Measurements from ENCODE around the gene SRPX2. TPM values are rescaled to one million over a fixed set of nuclear protein-coding genes. Genes with fewer than 3 reads are reported as not detected.
A peak's percentile ranks its signal among the peaks of the same experiment; 100 is the strongest.

Gene SRPX2, protein sequence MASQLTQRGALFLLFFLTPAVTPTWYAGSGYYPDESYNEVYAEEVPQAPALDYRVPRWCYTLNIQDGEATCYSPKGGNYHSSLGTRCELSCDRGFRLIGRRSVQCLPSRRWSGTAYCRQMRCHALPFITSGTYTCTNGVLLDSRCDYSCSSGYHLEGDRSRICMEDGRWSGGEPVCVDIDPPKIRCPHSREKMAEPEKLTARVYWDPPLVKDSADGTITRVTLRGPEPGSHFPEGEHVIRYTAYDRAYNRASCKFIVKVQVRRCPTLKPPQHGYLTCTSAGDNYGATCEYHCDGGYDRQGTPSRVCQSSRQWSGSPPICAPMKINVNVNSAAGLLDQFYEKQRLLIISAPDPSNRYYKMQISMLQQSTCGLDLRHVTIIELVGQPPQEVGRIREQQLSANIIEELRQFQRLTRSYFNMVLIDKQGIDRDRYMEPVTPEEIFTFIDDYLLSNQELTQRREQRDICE
- total RNA-seq, result 10 to 100 TPM; 29.8 to 57.3 (median 39.6) TPM

DNA sequence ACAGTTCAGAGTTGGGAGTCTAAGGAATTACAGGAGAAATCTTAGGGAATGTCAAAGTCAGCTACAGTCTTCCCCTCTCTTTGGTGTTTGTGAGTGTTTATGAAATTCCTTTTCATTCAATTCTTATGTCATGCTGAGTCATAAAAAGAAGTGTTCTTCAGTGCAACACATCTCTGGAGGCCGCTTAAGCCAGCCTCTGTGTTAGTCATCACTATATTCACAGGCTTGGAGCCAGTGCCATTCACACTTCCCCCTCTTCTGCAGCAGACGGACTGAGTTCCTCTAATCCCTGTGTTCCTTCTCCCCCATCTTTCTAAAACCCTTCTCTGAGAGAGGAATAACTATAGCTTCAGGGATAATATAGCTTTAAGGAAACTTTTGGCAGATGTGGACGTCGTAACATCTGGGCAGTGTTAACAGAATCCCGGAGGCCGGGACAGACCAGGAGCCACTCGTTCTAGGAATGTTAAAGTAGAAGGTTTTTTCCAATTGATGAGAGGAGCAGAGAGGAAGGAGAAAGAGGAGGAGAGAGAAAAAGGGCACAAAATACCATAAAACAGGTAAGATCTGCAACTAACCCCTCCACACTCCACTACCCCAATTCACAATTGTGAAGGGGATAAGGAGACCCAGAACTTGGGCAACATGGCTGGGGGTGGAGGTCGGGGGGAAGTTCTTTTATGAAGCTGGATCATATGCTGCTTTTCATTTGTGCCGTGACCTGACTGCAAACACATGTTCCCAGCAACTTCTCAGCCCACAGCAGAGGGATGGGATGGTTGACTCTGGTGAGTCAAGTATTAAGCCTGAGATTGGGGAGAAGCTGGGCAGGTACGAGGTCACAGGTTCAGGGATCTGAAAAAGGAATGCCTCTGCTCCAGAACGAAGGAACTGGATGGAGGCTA is at the start of gene SRPX2:
SRPX2 (plus strand) TSS at position 244 of the 905 bp plus-strand sequence. CDS start 2,124 bp downstream, outside the sequence.
- WGBS, result 38% methylated on average over 11 of the region's 11 CpGs
- Histone ChIP-seq H3K9me3 (no peaks in the 10 kb centered on the region), H3K36me3 (no peaks in the 10 kb centered on the region), H3K4me3 (peak within 1 kb of the TSS; percentile 34 to 52 (median 39)), H3K27ac (replicated peaks in 1 of 4) (peak within 1 kb of the TSS; percentile 61 to 77 (median 62)), H3K27me3 (no peaks in the 10 kb centered on the region), H3K4me1 (peaks cover 0 to 22% (median 7%) of the 10 kb centered on the region in 4 donors)
- TF ChIP-seq POLR2AphosphoS5 (IDR thresholded peaks at IDR 0.05), result peak; percentile 52 to 86
- no peak for TF ChIP-seq POLR2A (IDR thresholded peaks at IDR 0.05; ENCODE audit: low read depth)
- TF ChIP-seq, protein P1, sequence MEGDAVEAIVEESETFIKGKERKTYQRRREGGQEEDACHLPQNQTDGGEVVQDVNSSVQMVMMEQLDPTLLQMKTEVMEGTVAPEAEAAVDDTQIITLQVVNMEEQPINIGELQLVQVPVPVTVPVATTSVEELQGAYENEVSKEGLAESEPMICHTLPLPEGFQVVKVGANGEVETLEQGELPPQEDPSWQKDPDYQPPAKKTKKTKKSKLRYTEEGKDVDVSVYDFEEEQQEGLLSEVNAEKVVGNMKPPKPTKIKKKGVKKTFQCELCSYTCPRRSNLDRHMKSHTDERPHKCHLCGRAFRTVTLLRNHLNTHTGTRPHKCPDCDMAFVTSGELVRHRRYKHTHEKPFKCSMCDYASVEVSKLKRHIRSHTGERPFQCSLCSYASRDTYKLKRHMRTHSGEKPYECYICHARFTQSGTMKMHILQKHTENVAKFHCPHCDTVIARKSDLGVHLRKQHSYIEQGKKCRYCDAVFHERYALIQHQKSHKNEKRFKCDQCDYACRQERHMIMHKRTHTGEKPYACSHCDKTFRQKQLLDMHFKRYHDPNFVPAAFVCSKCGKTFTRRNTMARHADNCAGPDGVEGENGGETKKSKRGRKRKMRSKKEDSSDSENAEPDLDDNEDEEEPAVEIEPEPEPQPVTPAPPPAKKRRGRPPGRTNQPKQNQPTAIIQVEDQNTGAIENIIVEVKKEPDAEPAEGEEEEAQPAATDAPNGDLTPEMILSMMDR (IDR thresholded peaks at IDR 0.05), result no peak
- TF ChIP-seq EP300 (IDR thresholded peaks at IDR 0.05), result no peak
- no peak for DNase-seq (ENCODE audit: extremely low spot score)
- intact Hi-C loops (cut with DNase I), result no loop called here

DNA sequence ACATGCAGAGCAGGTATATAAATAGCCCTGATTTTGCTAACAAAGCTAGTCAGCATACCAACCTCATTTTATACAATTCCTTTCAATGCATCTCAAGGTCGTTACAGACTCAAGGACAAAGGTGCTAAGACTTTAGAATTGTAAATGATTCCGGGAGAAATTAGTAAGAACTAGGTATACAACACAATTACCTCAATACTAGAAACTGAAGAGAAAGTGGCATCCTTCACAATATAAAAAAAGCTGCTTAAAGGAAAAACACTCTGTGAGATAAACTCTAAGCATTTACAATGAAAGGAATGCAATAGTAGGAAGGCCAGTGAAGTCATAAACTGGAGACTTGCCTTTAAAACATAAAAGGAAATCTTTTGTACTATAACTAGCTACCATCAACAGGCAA is 47.4 kb upstream of the SRPX2 start:
- Histone ChIP-seq H3K36me3 (no peaks in the 10 kb centered on the region), H3K4me3 (no peak overlapping the region), H3K27me3 (no peaks in the 10 kb centered on the region), H3K27ac (replicated peaks in 1 of 4) (no peak overlapping the region), H3K9me3 (no peaks in the 10 kb centered on the region), H3K4me1 (peaks cover 0 to 7% (median 0%) of the 10 kb centered on the region in 4 donors)
- TF ChIP-seq EP300 (IDR thresholded peaks at IDR 0.05) (no peak), POLR2A (IDR thresholded peaks at IDR 0.05; ENCODE audit: low read depth) (no peak), POLR2AphosphoS5 (IDR thresholded peaks at IDR 0.05) (no peak)
- TF ChIP-seq, protein P1 (IDR thresholded peaks at IDR 0.05), result no peak
- 52% methylated on average over 2 of the region's 2 CpGs for WGBS
- intact Hi-C loops (cut with DNase I), result no loop called here
- DNase-seq (ENCODE audit: extremely low spot score), result no peak

DNA sequence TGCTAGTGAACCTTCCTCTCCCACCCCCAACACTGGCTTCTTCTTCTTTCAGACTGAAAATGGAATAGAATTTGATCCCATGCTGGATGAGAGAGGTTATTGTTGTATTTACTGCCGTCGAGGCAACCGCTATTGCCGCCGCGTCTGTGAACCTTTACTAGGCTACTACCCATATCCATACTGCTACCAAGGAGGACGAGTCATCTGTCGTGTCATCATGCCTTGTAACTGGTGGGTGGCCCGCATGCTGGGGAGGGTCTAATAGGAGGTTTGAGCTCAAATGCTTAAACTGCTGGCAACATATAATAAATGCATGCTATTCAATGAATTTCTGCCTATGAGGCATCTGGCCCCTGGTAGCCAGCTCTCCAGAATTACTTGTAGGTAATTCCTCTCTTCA is 44.5 kb upstream of the SRPX2 start:
- intact Hi-C loops (cut with DNase I), result no loop called here
- TF ChIP-seq EP300 (IDR thresholded peaks at IDR 0.05) (no peak), POLR2A (IDR thresholded peaks at IDR 0.05; ENCODE audit: low read depth) (no peak), POLR2AphosphoS5 (IDR thresholded peaks at IDR 0.05) (no peak)
- TF ChIP-seq, protein P1 (IDR thresholded peaks at IDR 0.05), result no peak
- H3K36me3 ChIP-seq, result no peaks in the 10 kb centered on the region
- H3K4me3 ChIP-seq, result no peak overlapping the region
- no peaks in the 10 kb centered on the region for H3K27me3 ChIP-seq
- H3K4me1 ChIP-seq, result no peaks in the 10 kb centered on the region
- no peak for DNase-seq (ENCODE audit: extremely low spot score)
- 62% methylated on average over 9 of the region's 9 CpGs for WGBS
- H3K27ac ChIP-seq (replicated peaks in 1 of 4), result no peak overlapping the region
- H3K9me3 ChIP-seq, result no peaks in the 10 kb centered on the region

DNA sequence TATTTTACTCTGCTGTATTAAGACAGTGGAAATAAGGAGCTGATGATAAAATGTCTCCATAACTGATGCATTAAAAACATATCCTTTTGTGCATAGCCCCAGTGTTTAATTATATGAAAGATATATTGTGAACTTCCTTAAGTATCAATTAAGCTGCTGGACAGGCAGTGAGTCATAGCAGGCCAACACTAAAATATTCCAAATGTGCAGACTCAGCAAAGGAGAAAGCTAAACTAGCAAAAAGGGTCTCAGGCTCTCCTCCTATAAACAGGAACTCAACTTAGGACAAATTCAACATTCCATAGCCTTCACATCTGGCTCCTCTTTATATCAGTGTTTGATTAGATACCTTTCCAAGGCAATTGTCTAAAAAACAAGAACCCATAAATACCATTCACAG is 43.7 kb upstream of the SRPX2 start:
- no peaks in the 10 kb centered on the region for H3K4me1 ChIP-seq
- intact Hi-C loops (cut with DNase I), result no loop called here

More for the DNA sequence above, 43.7 kb upstream of the SRPX2 start:
- Histone ChIP-seq H3K4me3 (no peak overlapping the region), H3K9me3 (no peaks in the 10 kb centered on the region), H3K27ac (replicated peaks in 1 of 4) (no peak overlapping the region), H3K27me3 (no peaks in the 10 kb centered on the region), H3K36me3 (no peaks in the 10 kb centered on the region)
- TF ChIP-seq POLR2A (IDR thresholded peaks at IDR 0.05; ENCODE audit: low read depth), result no peak
- TF ChIP-seq, protein P1 (IDR thresholded peaks at IDR 0.05), result no peak
- no peak for TF ChIP-seq POLR2AphosphoS5 (IDR thresholded peaks at IDR 0.05)
- TF ChIP-seq EP300 (IDR thresholded peaks at IDR 0.05), result no peak
- DNase-seq (ENCODE audit: extremely low spot score), result no peak
